ENCODE data around the gene EDN1.

EDN1 gene

GRCh38 chr6:12278915-12279314 is 11.2 kb upstream of the EDN1 start:
- TF ChIP-seq CTCF (conservative IDR thresholded peaks at IDR 0.05; ENCODE audit: low read depth, low read length) = no peak
- no peak for DNase-seq (ENCODE audit: low read depth)
- no peak overlapping the region for H3K4me3 ChIP-seq (ENCODE audit: low read length)

DNA sequence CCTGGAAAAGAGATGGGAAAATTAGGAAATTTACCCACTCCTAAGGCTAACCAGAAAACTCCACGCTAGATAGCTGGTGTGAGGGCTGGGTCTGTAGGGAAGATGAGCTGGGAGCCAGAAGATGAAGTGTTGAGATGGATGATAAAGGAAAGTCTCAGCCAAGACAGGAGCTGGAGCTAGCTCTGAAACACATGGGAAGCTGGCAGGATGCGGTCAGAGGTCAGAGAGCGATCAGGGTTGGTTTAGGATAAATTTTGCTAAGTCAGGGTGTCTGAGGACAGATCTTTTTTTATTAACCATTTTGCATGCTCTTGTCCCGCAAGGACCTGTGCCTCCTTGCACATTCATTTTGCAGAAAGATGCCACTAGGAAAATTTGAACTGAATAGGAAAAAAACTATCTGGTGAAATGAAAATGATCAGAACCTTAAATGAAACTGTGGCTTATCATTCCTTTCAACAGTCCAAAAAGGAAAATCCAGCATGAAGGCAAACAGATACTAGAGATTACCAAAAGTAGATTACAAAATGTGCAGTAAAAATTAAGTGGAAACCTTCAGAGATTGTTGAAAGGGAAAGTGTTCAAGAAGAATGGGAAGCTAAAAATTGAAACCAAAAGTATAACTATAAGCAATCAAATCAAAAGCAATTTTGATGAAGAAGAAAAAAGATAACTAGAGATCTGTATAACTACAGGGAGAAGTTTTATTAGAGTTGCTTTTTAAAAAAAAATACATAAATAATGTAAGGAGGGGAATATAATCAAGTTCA is 10.7 kb upstream of the EDN1 start:
- TF ChIP-seq CTCF (conservative IDR thresholded peaks at IDR 0.05; ENCODE audit: low read depth, low read length) = no peak
- no peak overlapping the region for H3K4me3 ChIP-seq (ENCODE audit: low read length)
- no peak for DNase-seq (ENCODE audit: low read depth)

GRCh38 chr6:12280458-12280857 is 9.7 kb upstream of the EDN1 start:
- no peak for TF ChIP-seq CTCF (conservative IDR thresholded peaks at IDR 0.05; ENCODE audit: low read depth, low read length)

DNA sequence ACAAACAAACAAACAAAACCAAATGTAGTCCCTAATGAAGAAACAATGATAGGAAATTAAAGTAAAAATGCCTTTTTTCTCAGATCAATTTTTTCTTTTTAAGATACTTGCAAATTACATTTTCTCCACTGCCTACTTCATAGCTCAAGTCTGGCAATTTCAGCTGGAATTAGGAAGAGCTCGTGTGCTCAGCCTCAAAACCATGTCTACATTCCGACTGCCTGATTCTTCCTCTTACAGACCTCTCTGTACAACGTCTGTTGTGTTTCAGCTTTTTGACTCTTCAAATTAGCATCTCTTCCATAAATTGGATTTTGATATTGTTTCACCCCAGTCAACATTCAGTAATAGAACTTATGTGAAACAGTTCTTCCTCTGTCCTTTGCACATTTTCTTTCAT is 9.3 kb upstream of the EDN1 start:
- no peak overlapping the region for H3K4me3 ChIP-seq (ENCODE audit: low read length)
- no peak for TF ChIP-seq CTCF (conservative IDR thresholded peaks at IDR 0.05; ENCODE audit: low read depth, low read length)
- no peak for DNase-seq (ENCODE audit: low read depth)

More at GRCh38 chr6:12280458-12280857, 9.7 kb upstream of the EDN1 start:
- no peak for DNase-seq (ENCODE audit: low read depth)
- H3K4me3 ChIP-seq (ENCODE audit: low read length) = no peak overlapping the region

- no peak for TF ChIP-seq CTCF (conservative IDR thresholded peaks at IDR 0.05; ENCODE audit: low read depth, low read length)
- no peak for DNase-seq (ENCODE audit: low read depth)
- no peak overlapping the region for H3K4me3 ChIP-seq (ENCODE audit: low read length)
Measured at GRCh38 chr6:12283904-12284303, 6.3 kb upstream of the EDN1 start.

DNA sequence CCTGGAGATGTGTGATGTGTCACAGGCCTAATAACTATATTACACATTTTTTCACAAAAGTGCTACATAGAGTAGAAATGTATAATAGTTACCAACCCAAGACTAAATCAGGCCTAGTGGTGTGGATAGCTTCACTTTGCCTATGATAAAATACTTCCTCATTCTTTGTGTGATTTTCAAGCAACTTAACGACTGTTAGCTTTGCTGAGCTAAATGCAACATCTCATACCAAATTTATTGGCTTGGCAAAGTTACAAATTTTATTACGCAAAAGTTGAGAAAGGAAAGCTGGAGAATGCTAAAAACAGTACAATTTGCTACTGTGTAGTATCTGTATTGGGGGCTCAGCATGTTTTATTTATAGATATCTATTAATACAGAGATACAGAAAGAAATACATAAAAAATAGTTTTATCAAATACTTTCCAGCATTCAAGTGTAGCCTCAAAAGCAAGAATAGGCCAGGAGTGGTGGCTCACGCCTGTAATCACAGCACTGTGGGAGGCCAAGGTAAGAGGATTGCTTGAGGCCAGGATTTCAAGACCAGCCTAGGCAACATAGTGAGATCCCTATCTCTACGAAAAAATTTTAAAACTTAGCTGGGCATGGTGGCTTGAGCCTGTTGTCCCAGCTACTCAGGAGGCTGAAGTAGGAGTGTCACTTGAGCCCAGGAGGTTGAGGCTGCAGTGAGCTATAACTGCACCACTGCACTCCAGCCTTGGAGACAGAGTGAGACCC is 3.6 kb upstream of the EDN1 start:
- no peak overlapping the region for H3K4me3 ChIP-seq (ENCODE audit: low read length)
- no peak for TF ChIP-seq CTCF (conservative IDR thresholded peaks at IDR 0.05; ENCODE audit: low read depth, low read length)
- no peak for DNase-seq (ENCODE audit: low read depth)

DNA sequence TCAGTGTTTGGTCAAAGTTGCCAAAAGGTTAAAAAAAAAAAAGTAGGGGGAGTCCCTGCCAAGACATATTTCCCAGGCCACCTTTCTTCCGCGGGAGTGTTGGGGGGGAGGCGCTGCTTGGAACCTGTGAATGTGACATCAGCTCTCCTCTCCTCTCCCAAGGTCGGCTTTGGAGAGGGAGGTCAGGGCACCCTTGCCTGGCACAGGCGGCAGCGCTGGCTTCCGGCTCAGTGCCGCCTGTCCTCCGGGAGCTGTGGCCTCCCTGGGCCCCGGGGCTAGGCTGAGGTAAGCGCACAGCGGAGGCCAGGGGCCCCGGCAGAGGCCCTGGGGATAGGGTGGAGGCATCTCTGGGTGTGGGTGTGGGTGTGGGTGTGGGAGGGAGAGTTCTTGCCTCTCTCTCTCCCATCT is 1.9 kb upstream of the EDN1 start:
- TF ChIP-seq CTCF (conservative IDR thresholded peaks at IDR 0.05; ENCODE audit: low read depth, low read length) = no peak
- no peak for DNase-seq (ENCODE audit: low read depth)
- no peak overlapping the region for H3K4me3 ChIP-seq (ENCODE audit: low read length)
